Non-pigmented ciliary epithelial cell (primary cell): ENCODE results near the gene CCL24.
"Not testable (repeated sequence)": the region's sequence is repeated elsewhere in the genome, so short reads cannot be mapped to it uniquely, and the experiment has no call there.

Source experiments
- DNase-seq: peaks from one replicate; pipeline ENCODE4 v3.0.0-alpha.2; 2010; ENCODE audit warnings: low read depth

The CCL24 gene

DNA sequence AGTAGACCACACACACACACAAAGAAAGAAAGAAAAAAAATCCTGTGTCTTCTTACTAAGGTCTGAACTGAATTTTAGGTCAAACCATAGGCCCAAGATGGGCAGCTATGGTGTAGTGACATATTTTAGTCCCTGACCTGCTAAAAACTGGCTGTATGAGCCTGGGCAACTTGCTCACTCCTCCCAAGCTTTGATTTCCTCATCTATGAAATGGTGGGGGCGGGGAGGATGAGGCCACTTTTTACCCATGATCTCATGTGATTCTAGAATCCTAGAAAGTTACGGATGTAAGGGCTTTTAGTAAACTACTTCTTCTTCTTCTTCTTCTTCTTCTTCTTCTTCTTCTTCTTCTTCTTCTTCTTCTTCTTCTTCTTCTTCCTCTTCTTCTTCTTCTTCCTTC, 6.1 kb upstream of the CCL24 start:
- no peak for DNase-seq

DNA sequence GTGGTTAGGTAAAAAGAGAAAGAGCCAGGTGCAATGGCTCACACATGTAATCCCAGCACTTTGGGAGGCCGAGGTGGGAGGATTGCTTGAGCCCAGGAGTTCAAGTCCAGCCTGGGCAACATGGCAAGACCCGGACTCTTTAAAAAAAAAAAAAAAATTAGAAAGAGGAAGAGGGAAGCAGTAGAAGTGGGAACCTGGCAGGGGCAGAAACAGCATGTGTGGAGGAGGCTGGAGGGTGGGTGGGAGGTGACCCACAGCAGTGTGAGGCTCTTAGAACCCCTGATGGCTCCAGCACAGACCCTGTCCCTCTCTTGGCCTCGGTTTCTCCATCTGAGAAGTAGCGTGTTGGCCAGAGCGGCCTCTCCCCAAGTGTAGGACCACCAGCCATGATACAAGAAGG, 4.9 kb upstream of the CCL24 start:
- DNase-seq: no peak

GRCh38 chr7:75817116-75817515, 3.5 kb upstream of the CCL24 start:
- DNase-seq: no peak

- DNase-seq: no peak
Measured at GRCh38 chr7:75815418-75816064, 1.9 kb upstream of the CCL24 start.

GRCh38 chr7:75814407-75814947, 871 bp upstream of the CCL24 start:
- DNase-seq: no peak

GRCh38 chr7:75813084-75813483, 522 bp downstream of the CCL24 start:
- no peak for DNase-seq

- DNase-seq: no peak
Measured at GRCh38 chr7:75811894-75812678, 1.5 kb downstream of the CCL24 start.

GRCh38 chr7:75809396-75809795, 4.2 kb downstream of the CCL24 start:
- no peak for DNase-seq

GRCh38 chr7:75808106-75808505, 5.5 kb downstream of the CCL24 start:
- DNase-seq: no peak

GRCh38 chr7:75807452-75807851, 6.2 kb downstream of the CCL24 start:
- DNase-seq: no peak

DNA sequence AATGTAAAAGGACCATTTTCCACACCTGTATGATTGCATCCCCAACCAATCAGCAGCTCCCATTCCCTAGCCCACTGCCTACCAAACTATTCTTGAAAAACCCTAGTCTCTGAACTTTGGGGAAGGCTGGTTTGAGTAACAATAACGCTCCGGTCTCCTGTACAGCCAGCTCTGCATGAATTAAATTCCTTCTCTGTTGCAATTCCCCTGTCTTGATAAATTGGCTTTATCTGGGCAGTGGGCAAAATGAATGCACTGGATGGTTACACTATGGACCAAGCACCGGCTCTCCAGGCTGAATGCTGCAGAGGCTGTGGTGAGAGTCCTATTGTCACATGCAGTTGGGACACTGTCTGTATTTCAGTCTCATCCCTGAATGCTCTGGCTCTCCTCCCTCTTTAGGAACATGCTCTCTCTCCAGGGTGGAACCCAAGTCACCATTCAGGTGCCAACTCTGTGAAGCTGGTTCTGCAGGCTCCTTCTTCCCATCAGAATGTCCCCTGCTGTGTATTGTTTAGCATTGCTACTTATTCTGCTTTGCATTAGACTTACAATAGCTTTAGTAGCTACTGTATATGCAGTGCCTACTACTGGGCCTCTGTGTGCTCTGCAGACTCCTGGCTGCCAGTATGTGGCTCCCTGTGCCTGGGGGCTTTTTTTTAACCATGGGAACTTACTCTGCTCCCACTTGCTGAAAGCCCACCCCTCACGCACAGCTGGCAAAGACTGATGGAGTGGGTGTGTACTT, 6.9 kb downstream of the CCL24 start:
- no peak for DNase-seq

DNA sequence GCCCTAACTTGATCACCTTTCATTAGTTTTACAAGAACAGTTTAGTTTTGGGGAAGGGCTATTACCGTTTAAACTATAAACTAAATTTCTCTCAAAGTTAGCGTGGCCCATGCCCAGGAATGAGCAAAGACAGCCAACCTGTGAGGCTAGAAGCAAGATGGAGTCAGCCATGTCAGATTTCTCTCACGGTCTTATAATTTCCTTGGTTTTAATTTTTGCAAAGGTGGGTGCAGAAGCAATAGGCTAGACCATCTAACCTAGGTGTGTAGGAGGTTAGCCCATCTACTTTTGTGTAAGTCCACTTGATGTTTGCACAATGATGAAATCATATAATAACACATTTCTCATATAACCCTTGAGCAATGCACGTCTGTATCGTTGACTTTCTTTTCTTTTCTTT, 8.9 kb downstream of the CCL24 start:
- DNase-seq: no peak

DNA sequence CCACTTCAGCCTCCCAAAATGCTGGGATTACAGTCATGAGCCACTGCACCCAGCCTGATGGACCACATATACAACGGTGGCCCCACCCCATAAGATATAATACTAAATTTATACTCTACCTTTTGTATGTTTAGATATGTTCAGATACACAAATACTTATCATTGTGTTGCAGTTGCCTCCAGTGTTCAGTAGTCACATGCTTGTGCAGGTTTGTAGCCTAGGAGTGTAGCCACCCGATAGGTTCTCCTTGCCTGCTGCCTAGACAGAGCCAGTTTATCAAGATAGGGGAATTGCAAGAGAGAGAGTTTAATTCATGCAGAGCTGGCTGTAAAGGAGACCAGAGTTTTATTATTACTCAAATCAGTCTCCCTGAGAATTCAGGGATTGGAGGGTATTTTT, 9.6 kb downstream of the CCL24 start:
- no peak for DNase-seq

DNA sequence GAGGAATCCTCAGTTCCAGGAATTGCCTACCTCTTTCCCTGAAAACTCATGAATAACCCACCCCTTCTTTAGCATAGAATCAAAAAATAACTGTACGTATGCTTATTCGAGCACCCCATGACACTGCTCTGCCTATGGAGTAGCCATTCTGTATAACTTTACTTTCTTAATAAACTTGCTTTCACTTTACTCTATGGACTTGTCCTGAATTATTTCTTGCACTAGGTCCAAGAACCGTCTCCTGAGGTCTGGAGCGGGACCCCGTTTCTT, 11.1 kb downstream of the CCL24 start:
- DNase-seq: no peak

DNA sequence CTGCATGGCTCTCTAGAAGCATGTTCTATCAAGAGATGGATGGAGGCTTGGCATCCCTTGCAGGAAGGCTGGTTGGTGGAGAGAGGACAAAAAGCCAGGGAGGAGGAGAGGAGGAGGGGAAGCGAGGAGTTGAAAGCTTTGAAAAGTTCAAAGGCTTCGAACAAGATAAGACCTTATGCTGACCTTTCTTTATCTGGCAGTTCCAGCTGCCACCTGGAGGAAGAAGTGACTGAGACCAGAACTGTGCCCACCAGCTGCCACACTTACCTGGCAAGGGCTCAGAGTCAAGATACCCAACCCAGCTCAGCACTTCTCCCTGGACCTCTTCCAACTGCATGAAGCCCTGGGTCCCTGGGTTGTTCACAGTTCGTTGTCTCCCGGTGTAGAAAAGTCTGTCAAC, 14.8 kb downstream of the CCL24 start:
- DNase-seq: no peak

- no peak for DNase-seq
Measured at GRCh38 chr7:75796420-75796819, 17.2 kb downstream of the CCL24 start.

DNA sequence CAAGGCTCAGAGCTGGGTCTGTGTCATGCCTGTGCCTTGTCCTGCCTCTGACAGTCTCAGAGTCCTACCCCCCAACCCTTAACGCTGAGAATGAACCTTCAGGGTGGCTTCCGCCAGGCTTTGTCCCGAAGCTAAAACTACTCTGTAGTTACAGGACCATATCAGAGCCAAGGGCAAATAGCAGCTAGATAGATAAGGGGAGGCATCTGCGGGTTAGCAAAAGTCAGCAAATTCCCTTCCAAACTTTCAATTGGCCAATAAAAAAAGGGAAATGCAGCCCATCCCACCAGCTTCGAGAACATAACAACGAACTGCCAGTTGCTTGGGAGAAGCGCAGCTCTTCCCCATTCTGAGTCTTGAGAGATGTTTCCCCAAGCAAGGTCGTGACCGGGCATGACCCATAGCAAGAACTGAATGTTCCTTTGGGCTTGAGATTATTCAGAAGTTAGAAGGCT, 17.7 kb downstream of the CCL24 start:
- no peak for DNase-seq

DNA sequence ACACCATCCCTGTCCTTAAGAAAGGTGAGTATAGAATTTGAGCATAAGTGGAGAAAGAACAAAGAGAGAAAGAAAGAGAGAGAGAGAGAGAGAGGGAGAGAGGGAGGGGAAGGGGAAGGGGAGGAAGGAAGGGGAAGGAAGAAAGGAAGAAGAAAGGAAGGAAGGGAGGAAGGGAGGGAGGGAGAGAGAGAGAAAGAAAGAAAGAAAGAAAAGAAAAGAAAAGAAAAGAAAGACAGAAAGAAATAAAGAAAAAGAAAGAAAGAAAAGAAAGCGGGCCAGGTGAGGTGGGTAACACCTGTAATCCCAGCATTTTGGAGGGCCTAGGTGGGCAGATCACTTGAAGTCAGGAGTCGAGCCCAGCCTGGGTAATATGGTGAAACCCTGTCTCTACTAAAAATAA, 19.9 kb downstream of the CCL24 start:
- DNase-seq: no peak

DNA sequence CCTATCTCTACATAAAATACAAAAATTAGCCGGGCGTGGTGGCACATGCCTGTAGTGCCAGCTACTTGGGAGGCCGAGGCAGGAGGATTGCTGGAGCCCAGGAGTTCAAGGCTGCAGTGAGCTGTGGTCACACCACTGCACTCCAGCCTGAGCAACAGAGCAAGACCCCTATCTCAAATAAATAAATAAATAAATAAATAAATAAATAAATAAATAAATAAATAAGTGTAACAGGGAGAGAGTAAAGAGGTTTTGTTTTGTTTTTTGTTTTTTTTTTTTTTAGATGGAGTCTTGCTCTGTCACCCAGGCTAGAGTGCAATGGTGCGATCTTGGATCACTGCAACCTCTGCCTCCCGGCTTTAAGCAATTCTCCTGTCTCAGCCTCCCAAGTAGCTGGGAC, 21.0 kb downstream of the CCL24 start:
- DNase-seq: not testable (repeated sequence)

DNA sequence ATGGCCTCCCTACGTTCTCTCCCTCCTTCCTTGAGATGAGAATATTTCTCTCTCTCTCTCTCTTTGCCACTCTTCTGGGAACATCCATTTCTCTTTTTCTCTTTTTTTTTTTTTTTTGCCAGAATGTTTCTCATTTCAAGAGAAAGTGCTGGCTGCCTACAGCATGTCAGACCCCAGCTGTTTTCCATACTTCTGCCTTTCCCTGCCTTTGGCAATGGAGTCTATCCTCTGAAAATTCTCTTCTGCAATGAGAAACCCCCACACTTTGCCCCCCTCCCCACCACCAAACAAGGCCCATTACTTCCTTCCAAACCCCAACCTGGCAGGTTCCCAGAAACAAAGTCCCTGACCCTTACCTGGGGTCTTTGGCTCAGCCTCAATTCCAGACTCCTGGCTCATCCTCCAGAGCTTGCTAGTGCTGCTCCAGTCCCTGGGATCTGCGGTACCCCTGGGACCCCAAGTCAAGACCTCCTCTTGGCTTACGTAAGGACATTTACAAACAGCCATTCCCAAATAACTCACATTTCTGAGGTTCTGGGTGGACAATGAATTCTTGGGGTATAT, 24.2 kb downstream of the CCL24 start:
- DNase-seq: no peak

DNA sequence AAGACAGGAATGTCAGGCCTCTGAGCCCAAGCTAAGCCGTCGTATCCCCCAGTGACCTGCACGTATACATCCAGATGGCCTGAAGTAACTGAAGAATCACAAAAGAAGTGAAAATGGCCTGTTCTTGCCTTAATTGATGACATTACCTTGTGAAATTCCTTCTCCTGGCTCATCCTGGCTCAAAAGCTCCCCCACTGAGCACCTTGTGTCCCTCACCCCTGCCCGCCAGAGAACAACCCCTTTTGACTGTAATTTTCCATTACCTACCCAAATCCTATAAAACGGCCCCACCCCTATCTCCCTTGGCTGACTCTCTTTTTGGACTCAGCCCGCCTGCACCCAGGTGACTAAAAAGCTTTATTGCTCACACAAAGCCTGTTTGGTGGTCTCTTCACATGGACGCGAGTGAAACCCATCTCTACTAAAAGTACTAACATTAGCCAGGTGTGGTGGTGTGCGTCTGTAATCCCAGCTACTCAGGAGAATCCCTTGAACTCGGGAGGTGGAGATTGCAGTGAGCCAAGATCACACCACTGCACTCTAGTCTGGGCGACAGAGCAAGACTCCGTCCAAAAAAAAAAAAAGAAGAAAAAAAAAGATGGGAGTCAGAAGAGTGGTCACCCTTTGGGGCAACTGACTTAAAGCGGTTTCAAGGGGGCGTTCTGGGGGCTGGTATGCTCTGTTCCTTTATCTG, 25.3 kb downstream of the CCL24 start:
- DNase-seq: not testable (repeated sequence)

DNA sequence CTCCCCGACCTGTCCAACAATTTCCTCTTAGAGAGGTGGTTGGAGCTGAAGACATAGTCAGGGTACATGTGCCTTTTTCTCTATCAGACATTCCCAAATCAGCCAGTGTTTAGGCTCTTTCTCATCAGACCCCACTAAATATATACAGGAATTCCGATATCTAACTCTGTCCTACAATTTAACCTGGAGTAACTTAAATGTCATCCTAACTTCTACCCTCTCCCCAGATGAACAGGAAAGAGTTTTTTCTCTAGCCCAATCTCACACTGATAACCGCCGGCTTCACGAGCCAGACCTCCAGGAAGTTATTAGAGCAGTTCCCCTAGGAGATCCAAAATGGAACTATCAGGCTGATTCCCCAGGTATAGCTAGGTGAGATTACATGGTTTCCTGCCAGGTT, 30.5 kb downstream of the CCL24 start:
- DNase-seq: not testable (repeated sequence)
